HUES6 (cell line): ENCODE data around the gene PDLIM3.

Experiments used
- H3K27ac ChIP-seq: 2 replicates; pipeline ENCODE4 v1.7.0; 2013; ENCODE audit warnings: low read depth, mild to moderate bottlenecking, low read length, inconsistent platforms
- H3K27me3 ChIP-seq: 2 replicates; pipeline ENCODE4 v1.6.1; 2013; ENCODE audit warnings: low read length; ENCODE audit not compliant: control insufficient read depth, insufficient read depth
- H3K36me3 ChIP-seq: 2 replicates; pipeline ENCODE4 v1.6.1; 2013; ENCODE audit warnings: low read length; ENCODE audit not compliant: control insufficient read depth, insufficient read depth
- H3K4me1 ChIP-seq: 2 replicates; pipeline ENCODE4 v1.6.1; 2013; ENCODE audit warnings: low read length; ENCODE audit not compliant: control insufficient read depth, insufficient read depth
- H3K4me3 ChIP-seq: 2 replicates; pipeline ENCODE4 v1.5.1; 2013; ENCODE audit warnings: low read depth, low read length
- H3K9ac ChIP-seq: one replicate; pipeline ENCODE4 v1.6.1; 2013; ENCODE audit warnings: mild to moderate bottlenecking, low read length
- H3K9me3 ChIP-seq: 2 replicates; pipeline ENCODE4 v1.6.1; 2013; ENCODE audit warnings: low read depth, low read length; ENCODE audit not compliant: control insufficient read depth, insufficient read depth

The PDLIM3 gene

GRCh38 chr4:185456131-185456530 lies 79.2 kb downstream of the PDLIM3 start:
- H3K36me3 ChIP-seq = no peaks in the 10 kb centered on the region
- H3K9me3 ChIP-seq = no peaks in the 10 kb centered on the region
- H3K4me3 ChIP-seq = no peak overlapping the region
- H3K4me1 ChIP-seq = peaks cover 8% of the 10 kb centered on the region; the same call in 1 of the 2 replicates
- H3K27ac ChIP-seq = no peak overlapping the region
- no peak overlapping the region for H3K9ac ChIP-seq
- no peaks in the 10 kb centered on the region for H3K27me3 ChIP-seq
